ENCODE data around the gene PNLIPRP3.

PNLIPRP3 gene

GRCh38 chr10:116490028-116490662, 62.5 kb downstream of the PNLIPRP3 start:
- Mint-ChIP-seq H3K4me3 (no peak overlapping the region), H3K27ac (no peak overlapping the region), H3K9me3 (peaks cover 0 to 1% of the 10 kb centered on the region in 2 donors), H3K27me3 (no peaks in the 10 kb centered on the region), H3K36me3 (ENCODE audit: insufficient read depth) (no peaks in the 10 kb centered on the region), H3K4me1 (ENCODE audit: low read depth in 2 of 2) (no peaks in the 10 kb centered on the region)
- no peak for ATAC-seq (replicated peaks)
- DNase-seq: no peak

- Mint-ChIP-seq H3K27me3 (no peaks in the 10 kb centered on the region), H3K4me1 (ENCODE audit: low read depth in 2 of 2) (no peaks in the 10 kb centered on the region), H3K9me3 (peaks cover 8 to 17% of the 10 kb centered on the region in 2 donors), H3K27ac (no peak overlapping the region), H3K4me3 (no peak overlapping the region), H3K36me3 (ENCODE audit: insufficient read depth) (no peaks in the 10 kb centered on the region)
- ATAC-seq (replicated peaks) (no peak), DNase-seq (no peak)
Measured at GRCh38 chr10:116504786-116505185, 77.1 kb downstream of the PNLIPRP3 start.

GRCh38 chr10:116510565-116510964, 82.9 kb downstream of the PNLIPRP3 start:
- Mint-ChIP-seq H3K27ac (no peak overlapping the region), H3K4me1 (ENCODE audit: low read depth in 2 of 2) (no peaks in the 10 kb centered on the region), H3K4me3 (no peak overlapping the region), H3K36me3 (ENCODE audit: insufficient read depth) (no peaks in the 10 kb centered on the region), H3K27me3 (peaks cover 0 to 9% of the 10 kb centered on the region in 2 donors), H3K9me3 (peaks cover 4 to 18% of the 10 kb centered on the region in 2 donors)
- no peak for ATAC-seq (replicated peaks)
- DNase-seq: no peak

- no peaks in the 10 kb centered on the region for H3K36me3 Mint-ChIP-seq (ENCODE audit: insufficient read depth)
- peaks cover 0 to 9% of the 10 kb centered on the region in 2 donors for H3K27me3 Mint-ChIP-seq
- no peak for DNase-seq
- no peak overlapping the region for H3K27ac Mint-ChIP-seq
- H3K9me3 Mint-ChIP-seq: peaks cover 4 to 18% of the 10 kb centered on the region in 2 donors
- H3K4me1 Mint-ChIP-seq (ENCODE audit: low read depth in 2 of 2): no peaks in the 10 kb centered on the region
- no peak overlapping the region for H3K4me3 Mint-ChIP-seq
- no peak for ATAC-seq (replicated peaks)
Measured at GRCh38 chr10:116511365-116511764, 83.7 kb downstream of the PNLIPRP3 start.

DNA sequence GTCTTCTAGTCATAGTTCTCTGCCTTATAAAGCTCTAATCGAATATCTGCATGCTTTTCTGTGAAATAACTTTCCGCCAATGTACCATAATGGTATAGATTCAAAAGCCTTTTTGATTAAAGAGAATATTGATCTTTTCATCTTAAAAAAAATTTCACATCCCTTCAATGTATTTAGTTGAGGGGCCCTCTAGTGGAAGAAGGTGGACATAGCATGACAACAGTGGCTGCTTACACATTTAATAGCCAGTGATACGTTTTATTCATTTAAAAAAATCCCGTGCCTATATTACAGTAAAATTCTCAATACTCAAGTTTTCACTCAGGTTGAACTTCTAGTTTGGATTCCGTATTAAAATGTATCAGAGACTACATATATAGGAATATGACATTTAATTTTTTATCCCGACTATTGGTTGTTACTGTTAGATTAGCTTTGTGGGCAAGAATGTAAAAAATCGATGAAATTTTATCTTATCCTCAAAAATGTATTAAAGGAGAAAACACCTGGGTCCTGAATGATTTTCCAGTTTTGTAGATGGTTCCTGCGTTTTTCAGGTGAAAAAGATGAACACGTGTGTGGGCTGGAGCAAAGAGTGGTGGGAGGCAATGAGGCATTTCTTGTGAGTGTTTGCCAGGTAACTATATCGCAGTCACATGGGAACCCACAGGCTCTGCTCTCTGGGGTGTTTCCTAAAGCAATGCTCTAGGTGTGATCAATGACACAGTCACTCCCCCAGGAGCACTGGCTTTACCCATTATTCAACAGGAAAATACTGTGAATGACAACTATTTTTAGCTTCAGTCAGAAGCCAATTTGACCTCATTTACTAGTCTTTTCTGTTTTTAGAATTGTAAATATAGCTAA, 94.0 kb downstream of the PNLIPRP3 start:
- no peak overlapping the region for H3K27ac Mint-ChIP-seq
- H3K4me1 Mint-ChIP-seq (ENCODE audit: low read depth in 2 of 2): no peaks in the 10 kb centered on the region
- H3K4me3 Mint-ChIP-seq: no peak overlapping the region
- H3K36me3 Mint-ChIP-seq (ENCODE audit: insufficient read depth): no peaks in the 10 kb centered on the region
- no peaks in the 10 kb centered on the region for H3K27me3 Mint-ChIP-seq
- ATAC-seq (replicated peaks) (no peak), DNase-seq (peak in 1 of 3 experiments; percentile 1)
- H3K9me3 Mint-ChIP-seq: no peaks in the 10 kb centered on the region

GRCh38 chr10:116522803-116523381, 95.2 kb downstream of the PNLIPRP3 start:
- Mint-ChIP-seq H3K27ac (no peak overlapping the region), H3K36me3 (ENCODE audit: insufficient read depth) (no peaks in the 10 kb centered on the region), H3K4me3 (no peak overlapping the region), H3K4me1 (ENCODE audit: low read depth in 2 of 2) (no peaks in the 10 kb centered on the region), H3K27me3 (no peaks in the 10 kb centered on the region), H3K9me3 (no peaks in the 10 kb centered on the region)
- ATAC-seq (replicated peaks): no peak
- no peak for DNase-seq

DNA sequence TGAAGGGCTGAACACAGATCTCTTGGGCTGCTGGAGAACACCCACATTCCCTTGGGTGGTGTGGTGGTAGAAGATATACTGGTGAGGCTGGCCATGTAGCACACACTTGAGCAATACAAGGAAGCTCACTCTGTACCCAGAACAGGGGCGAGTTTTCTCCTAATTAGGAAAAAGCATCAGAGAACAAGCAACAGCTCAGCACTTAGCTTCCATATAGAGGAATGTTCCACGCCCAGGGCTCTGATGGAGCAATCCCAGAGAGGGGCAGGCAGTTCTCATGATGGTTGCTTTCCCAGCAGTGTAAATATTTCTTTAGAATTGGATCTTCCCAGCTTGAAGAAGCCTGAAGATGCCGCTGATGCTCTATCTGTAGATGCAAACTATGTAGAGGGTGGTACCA, 97.1 kb downstream of the PNLIPRP3 start:
- Mint-ChIP-seq H3K4me1 (ENCODE audit: low read depth in 2 of 2) (no peaks in the 10 kb centered on the region), H3K27me3 (no peaks in the 10 kb centered on the region), H3K4me3 (no peak overlapping the region), H3K36me3 (ENCODE audit: insufficient read depth) (no peaks in the 10 kb centered on the region), H3K9me3 (no peaks in the 10 kb centered on the region), H3K27ac (no peak overlapping the region)
- ATAC-seq (replicated peaks): no peak
- no peak for DNase-seq

DNA sequence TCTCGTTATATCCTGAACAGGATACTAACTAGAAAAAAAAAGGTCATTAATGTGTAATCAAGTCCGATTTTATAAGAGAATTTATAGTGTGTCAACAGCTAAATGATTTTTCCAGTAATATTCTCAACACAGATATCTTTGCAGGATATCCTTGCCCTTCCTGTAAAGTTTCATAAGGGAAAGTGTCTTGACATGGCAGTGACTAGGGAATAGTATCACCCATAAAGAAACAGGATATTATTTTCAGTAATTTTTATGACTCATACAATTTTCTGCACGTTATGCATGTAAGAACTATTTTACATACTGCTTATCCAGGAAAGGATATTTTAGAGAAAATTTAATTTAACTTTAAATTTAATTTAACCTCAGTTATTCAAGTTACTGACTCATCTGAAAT, 98.6 kb downstream of the PNLIPRP3 start:
- Mint-ChIP-seq H3K9me3 (peaks cover 0 to 3% of the 10 kb centered on the region in 2 donors), H3K27me3 (no peaks in the 10 kb centered on the region), H3K27ac (no peak overlapping the region), H3K36me3 (ENCODE audit: insufficient read depth) (no peaks in the 10 kb centered on the region), H3K4me3 (no peak overlapping the region), H3K4me1 (ENCODE audit: low read depth in 2 of 2) (no peaks in the 10 kb centered on the region)
- DNase-seq: no peak
- ATAC-seq (replicated peaks): no peak
